Astrocyte of the cerebellum (primary cell): ENCODE results near the gene CCM2L.

Experiments
- DNase-seq: peaks from one replicate; pipeline ENCODE4 v3.0.0-alpha.2; 2011; ENCODE audit warnings: low read depth
- H3K4me3 ChIP-seq: 2 replicates; pipeline ENCODE4 v1.5.1; 2011; ENCODE audit warnings: mild to moderate bottlenecking, low read depth, low read length, moderate library complexity
- CTCF ChIP-seq: IDR thresholded peaks from 2 replicates; pipeline ENCODE4 v1.5.1; 2012; ENCODE audit warnings: low read length, low read depth, moderate library complexity, mild to moderate bottlenecking; ENCODE audit errors: missing control alignments
- in situ Hi-C: cut with HindIII; loops from 2 replicates; pipeline ENCODE4 v1.10.0; 2017; ENCODE audit warnings: low sequenced_read_pairs

The CCM2L gene

GRCh38 chr20:32021091-32021490 is 10.9 kb downstream of the CCM2L start:
- in situ Hi-C loops: loop anchor here (5.0 kb wide), 1 partner anchor 274 kb away; no protein-coding TSS in a partner anchor
- TF ChIP-seq CTCF: no peak
- DNase-seq: no peak
- H3K4me3 ChIP-seq: no peak overlapping the region

GRCh38 chr20:32024683-32025295 is 14.6 kb downstream of the CCM2L start:
- TF ChIP-seq CTCF: no peak
- H3K4me3 ChIP-seq: no peak overlapping the region
- DNase-seq: no peak
- in situ Hi-C loops: loop anchor here (5.0 kb wide), 1 partner anchor 277 kb away; no protein-coding TSS in a partner anchor

- H3K4me3 ChIP-seq: no peak overlapping the region
- no peak for TF ChIP-seq CTCF
- in situ Hi-C loops: no loop called here
- DNase-seq: no peak
These were observed 17.4 kb downstream of the CCM2L start for GRCh38 chr20:32027643-32028042.

- in situ Hi-C loops: no loop called here
- TF ChIP-seq CTCF: no peak
- peak; percentile 20 for DNase-seq
- no peak overlapping the region for H3K4me3 ChIP-seq
These were observed 18.6 kb downstream of the CCM2L start for GRCh38 chr20:32028647-32029372.

- DNase-seq: no peak
- no peak overlapping the region for H3K4me3 ChIP-seq
- in situ Hi-C loops: no loop called here
- no peak for TF ChIP-seq CTCF
These were observed 19.3 kb downstream of the CCM2L start for GRCh38 chr20:32029561-32029960.

- peak; percentile 98 for TF ChIP-seq CTCF
- H3K4me3 ChIP-seq: peak overlapping the region; percentile 18
- in situ Hi-C loops: no loop called here
- DNase-seq: peak; percentile 43
These were observed 21.0 kb downstream of the CCM2L start for GRCh38 chr20:32031007-32031958.
